Globus pallidus (tissue), 1 donor: Measurements from ENCODE around the gene SPI1.

ENCODE experiments used
- DNase-seq: peaks from one replicate; pipeline ENCODE4 v3.0.0-alpha.2; 2015; ENCODE audit warnings: low spot score

SPI1 gene

GRCh38 chr11:47388697-47389576 is 10.6 kb upstream of the SPI1 start:
- no peak for DNase-seq

DNA sequence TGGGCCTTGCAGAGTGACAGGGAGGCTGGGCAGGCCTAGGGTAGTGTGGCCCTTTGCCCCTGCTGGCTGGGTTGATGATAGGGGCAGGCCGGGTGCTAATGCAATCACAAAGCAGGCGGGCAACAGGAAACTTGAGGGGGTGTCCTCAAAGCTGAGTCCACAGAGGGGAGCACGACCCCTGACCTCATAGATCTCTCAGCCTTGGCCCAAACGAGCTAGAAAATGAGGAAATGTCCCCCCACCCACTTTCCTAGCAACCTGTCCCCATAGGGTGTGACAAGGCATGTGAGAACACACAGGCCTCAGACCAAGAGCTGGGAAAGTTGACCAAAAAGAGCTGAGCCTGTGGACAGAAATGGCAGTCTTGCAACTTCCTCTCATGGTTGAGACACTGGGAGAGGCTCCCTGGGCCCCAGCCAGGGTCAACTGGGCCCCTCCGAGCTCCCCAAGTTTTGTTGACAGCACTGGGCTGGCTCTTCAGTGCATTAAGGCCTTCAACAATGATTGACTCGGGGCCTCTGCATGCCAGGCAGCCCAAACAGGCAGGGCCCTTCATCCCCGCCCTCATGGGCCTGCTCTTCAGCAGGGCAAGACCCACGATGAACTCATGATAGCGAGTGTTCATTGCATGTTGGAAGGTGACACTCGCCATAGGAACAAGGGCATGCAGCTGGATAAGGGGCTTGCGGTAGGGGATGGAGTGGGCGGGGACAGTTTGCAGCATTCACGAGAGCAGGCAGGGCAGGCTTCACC is 9.8 kb upstream of the SPI1 start:
- DNase-seq = no peak

DNA sequence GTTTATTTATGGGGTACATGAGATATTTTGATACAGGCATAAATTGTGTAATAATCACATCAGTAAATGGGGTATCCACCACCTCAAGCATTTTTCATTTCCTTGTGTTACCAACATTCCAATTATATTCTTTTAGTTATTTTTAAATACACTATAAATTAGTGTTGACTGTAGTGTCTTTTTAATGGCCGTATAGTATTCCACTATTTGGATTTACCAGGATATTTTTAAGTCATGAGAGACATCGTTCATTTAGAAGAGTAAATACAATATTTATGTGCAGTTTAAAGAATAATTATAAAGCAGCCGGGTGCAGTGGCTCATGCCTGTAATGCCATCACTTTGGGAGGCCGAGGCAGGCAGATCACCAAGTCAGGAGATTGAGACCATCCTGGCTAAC is 6.2 kb upstream of the SPI1 start:
- DNase-seq = no peak

DNA sequence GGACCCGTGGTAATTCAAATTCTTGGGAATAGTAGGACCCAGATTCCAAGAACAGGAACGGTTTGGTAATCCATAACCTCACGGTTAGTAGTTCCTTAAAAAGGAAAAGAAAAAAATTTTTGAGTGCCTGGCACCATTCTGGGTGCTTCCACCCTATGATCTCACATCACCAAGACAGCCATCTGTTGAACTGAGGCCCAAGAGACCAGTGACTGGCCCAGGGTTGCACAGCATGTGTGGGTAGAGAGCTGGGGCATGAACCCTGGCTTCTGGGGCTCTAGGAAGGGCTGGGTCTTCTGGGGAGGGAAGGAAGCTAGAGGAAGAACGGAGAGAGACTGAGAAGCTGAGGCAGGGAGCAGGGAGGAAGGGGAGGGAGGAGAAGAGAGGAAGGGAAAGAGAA is 4.7 kb upstream of the SPI1 start:
- DNase-seq = no peak

DNA sequence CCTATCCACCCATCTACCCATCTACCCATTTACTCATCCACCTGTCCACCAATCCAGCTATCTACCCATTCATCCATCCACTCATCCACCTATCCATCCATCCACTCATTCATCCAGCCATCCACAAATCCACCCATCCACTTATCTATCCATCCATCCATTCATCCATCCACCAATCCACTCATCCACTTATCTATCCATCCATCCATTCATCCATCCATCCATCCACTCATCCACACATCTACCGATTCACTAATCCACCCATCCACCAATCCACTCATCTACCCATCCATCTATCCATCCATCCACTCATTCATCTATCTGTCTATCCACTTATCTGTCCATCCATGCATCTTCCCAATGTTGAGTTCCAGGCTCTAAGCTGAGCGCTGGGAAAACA is 1.7 kb upstream of the SPI1 start:
- no peak for DNase-seq

- DNase-seq = no peak
Observed at GRCh38 chr11:47379317-47379716, 970 bp upstream of the SPI1 start.

GRCh38 chr11:47378836-47379170 is 456 bp upstream of the SPI1 start:
- DNase-seq = no peak

GRCh38 chr11:47377571-47378009 is 757 bp downstream of the SPI1 start:
- DNase-seq = no peak

DNA sequence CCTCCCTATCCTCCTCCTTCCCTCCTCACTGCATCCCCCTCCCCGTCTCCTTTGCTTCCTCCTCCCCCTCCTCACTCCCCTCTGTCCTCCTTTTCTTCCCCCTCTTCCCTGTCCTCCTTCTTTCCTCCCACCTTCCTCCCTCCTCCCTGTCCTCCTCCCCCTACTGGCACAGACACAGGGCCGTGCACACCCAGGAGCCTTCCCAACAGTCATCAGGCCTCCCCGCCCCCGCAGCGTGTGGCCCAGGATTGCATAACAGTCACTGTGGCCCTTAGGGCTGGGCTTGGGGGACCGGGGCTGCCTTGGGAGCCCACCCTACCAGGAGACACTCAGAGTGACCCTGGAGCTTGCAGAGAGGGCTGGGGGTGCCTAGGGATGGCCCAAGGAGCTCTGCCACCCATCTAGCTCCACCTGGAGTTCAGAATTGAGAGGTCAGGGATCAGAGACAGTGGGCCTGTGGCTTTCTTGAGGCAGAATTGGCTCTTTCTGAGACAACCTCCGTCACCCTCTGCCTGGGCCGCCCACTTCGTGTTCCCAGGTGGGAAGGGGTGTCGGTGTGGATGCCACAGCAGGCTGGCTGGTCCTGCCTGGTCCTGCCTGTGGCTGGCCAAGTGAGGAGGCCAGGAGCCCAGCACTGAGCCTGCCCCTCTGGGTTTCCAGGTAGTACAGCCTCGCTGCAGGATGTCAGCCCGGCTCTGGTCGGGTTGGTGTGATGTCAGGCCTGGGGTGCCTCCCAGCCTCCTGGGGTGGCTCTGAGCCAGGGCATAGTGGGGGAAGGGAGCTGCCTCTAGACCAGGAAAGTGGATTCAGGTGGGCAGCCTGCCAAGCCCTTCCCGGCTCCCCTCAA is 1.6 kb downstream of the SPI1 start:
- DNase-seq = no peak

- no peak for DNase-seq
Observed at GRCh38 chr11:47376107-47376524, 2.2 kb downstream of the SPI1 start.

GRCh38 chr11:47375546-47376085 is 2.7 kb downstream of the SPI1 start:
- DNase-seq = no peak

DNA sequence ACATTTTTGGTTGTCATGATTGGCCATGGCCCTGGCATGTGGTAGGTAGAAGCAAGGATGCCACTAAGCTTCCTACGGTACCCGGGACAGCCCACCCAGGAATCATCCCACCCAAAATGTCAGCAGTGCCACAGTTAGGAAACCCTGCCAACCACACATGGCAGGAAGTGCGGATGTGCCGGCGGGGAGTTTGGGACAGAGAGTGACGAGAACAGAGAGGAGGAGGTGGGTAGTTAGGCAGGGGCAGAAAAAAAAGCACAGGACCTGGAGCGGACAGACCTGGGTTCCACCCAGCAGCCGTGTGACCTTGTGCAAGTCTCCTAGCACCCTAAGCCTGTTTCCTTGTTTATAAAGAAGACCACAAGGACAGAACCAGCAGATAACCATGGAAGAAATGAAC is 3.3 kb downstream of the SPI1 start:
- DNase-seq = no peak

- DNase-seq = no peak
Observed at GRCh38 chr11:47374720-47375019, 3.7 kb downstream of the SPI1 start.

- peak; percentile 66 for DNase-seq
Observed at GRCh38 chr11:47373876-47374719, 4.2 kb downstream of the SPI1 start.

- DNase-seq = no peak
Observed at GRCh38 chr11:47372422-47372821, 5.9 kb downstream of the SPI1 start.

GRCh38 chr11:47369676-47370075 is 8.7 kb downstream of the SPI1 start:
- no peak for DNase-seq

DNA sequence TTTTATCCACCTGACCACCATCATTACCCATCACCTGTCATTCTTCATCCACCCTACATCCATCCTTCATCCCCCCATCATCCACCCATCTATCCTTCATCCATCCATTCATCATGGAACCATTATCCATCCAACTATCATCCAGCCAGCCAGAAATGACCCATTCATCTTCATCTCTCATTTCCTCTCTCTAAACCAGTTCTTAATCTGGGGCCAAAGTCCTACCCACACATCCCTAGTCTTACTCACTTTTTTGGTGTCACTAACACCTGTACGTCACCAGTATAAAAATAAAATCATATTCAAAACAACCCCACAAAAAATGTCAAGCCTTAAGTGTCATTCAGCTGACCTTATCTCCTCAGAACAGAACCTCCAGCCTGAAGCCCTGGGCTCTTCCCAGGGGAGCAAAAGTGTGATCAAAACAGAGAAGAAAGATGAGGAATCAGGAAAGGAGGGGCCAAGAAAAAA is 12.3 kb downstream of the SPI1 start:
- no peak for DNase-seq

- no peak for DNase-seq
Observed at GRCh38 chr11:47361419-47361818, 16.9 kb downstream of the SPI1 start.

DNA sequence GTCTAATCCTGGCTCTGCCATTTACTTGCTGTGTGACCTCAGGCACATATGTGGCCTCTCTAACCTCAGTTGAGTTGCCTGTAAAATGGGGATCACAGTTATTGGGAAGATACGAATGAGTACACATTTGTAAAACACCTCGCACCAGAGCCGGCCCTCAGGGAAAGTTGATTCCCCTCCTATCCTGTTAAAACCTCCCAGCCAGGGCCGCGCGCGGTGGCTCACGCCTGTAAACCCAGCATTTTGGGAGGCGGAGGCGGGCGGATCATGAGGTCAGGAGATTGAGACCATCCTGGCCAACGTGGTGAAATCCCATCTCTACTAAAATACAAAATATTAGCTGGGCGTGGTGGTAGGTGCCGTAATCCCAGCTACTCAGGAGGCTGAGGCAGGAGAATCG is 18.0 kb downstream of the SPI1 start:
- no peak for DNase-seq

DNA sequence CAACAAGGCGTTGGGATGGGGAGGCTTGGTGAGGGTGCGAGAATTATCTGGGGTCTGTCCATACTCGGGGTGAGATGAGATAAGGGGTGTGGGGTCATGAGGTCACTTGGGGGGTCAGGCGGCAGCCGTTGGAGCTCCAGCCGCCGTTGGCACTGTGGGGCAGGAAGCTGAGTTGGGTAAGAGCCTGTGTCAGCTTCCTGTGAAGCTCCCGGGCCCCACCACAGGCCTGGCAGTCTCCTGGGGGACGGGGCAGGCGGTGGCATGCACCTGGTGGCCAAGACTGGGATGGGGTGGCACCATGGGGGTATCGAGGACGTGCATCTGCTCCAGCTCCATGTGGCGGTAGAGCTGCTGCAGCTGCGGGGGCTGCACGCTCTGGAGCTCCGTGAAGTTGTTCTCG is 18.8 kb downstream of the SPI1 start:
- DNase-seq = no peak

DNA sequence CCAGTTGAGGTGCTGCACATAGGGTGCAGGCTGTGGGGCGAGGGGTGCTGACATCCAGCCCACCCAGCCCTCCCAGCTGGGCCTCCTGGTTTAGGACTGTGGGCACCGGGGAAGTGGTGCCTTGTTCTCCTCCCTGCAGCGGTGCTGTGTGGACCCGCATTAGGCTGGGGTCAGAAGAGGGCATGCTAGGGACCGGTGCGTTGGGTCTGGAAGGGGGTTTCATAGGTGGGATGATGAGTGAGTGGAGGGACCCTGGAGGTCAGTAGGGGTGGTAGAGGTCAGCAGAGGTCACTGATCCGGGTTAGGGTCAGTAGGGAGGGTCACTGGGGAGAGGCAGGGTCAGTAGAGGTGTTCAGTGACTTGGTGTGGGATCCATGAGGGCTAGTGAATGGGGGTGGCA is 19.2 kb downstream of the SPI1 start:
- DNase-seq = no peak

- DNase-seq = no peak
Observed at GRCh38 chr11:47358731-47359051, 19.7 kb downstream of the SPI1 start.
